DOHH2 (cell line): ENCODE measurements around the gene LAMA2.

Source experiments
- H3F3A ChIP-seq: fragments of 200-600 bp; sonication (generic), shearing (Covaris generic); 2 replicates; pipeline ENCODE4 v1.6.0; 2016; ENCODE audit warnings: antibody characterized with exemption, mild to moderate bottlenecking; ENCODE audit not compliant: control insufficient read depth, insufficient read depth
- H3K27ac ChIP-seq: fragments of 200-600 bp; sonication (generic); 2 replicates; pipeline ENCODE4 v1.5.1; 2014; ENCODE audit warnings: low read depth, mild to moderate bottlenecking, low read length, moderate library complexity
- H3K27me3 ChIP-seq: fragments of 200-600 bp; sonication (generic); 2 replicates; pipeline ENCODE4 v1.6.1; 2014; ENCODE audit warnings: mild to moderate bottlenecking, low read length, mixed read lengths; ENCODE audit not compliant: control insufficient read depth
- H3K36me3 ChIP-seq: fragments of 200-600 bp; sonication (generic); 2 replicates; pipeline ENCODE4 v1.6.1; 2014; ENCODE audit warnings: mild to moderate bottlenecking, low read length, moderate library complexity, mixed read lengths; ENCODE audit not compliant: control insufficient read depth
- H3K4me1 ChIP-seq: fragments of 200-600 bp; sonication (generic); 2 replicates; pipeline ENCODE4 v1.6.1; 2014; ENCODE audit warnings: mild to moderate bottlenecking, low read length, mixed read lengths; ENCODE audit not compliant: control insufficient read depth
- H3K4me2 ChIP-seq: fragments of 200-600 bp; sonication (generic); 2 replicates; pipeline ENCODE4 v1.6.0; 2014; ENCODE audit warnings: mild to moderate bottlenecking, low read length, moderate library complexity
- H3K4me3 ChIP-seq: fragments of 200-600 bp; sonication (generic); 2 replicates; pipeline ENCODE4 v1.5.1; 2014; ENCODE audit warnings: mild to moderate bottlenecking, low read length, mixed read lengths
- H3K79me2 ChIP-seq: fragments of 200-600 bp; sonication (generic); 2 replicates; pipeline ENCODE4 v1.6.1; 2014; ENCODE audit warnings: mild to moderate bottlenecking, low read length, mixed read lengths; ENCODE audit not compliant: control insufficient read depth
- H3K9me2 ChIP-seq: fragments of 200-600 bp; sonication (generic); replicated peaks from 2 replicates; pipeline ENCODE4 v1.6.1; 2014; ENCODE audit warnings: mild to moderate bottlenecking, low read length, mixed read lengths; ENCODE audit not compliant: control insufficient read depth
- H3K9me3 ChIP-seq: fragments of 200-600 bp; sonication (generic); 2 replicates; pipeline ENCODE4 v1.6.1; 2014; ENCODE audit warnings: antibody characterized with exemption, low read length, mixed read lengths; ENCODE audit not compliant: control insufficient read depth, insufficient read depth
- H4K20me1 ChIP-seq: fragments of 200-600 bp; sonication (generic); 2 replicates; pipeline ENCODE4 v1.6.0; 2014; ENCODE audit warnings: low read depth, mild to moderate bottlenecking, antibody characterized with exemption, low read length, moderate library complexity; ENCODE audit not compliant: control insufficient read depth, insufficient read depth
- EZH2phosphoT487 ChIP-seq: fragments of 200-600 bp; sonication (generic); IDR thresholded peaks from 2 replicates; pipeline ENCODE4 v1.6.1; 2017; ENCODE audit warnings: borderline replicate concordance, mild to moderate bottlenecking, antibody characterized with exemption, low read length, moderate library complexity, mixed read lengths
- TF ChIP-seq, protein P1 (sequence below): fragments of 200-600 bp; sonication (generic); IDR thresholded peaks from one replicate; pipeline ENCODE4 v1.5.1; 2014; ENCODE audit warnings: antibody characterized with exemption, mild to moderate bottlenecking, low read depth, low read length; ENCODE audit not compliant: poor library complexity, severe bottlenecking

LAMA2 gene

DNA sequence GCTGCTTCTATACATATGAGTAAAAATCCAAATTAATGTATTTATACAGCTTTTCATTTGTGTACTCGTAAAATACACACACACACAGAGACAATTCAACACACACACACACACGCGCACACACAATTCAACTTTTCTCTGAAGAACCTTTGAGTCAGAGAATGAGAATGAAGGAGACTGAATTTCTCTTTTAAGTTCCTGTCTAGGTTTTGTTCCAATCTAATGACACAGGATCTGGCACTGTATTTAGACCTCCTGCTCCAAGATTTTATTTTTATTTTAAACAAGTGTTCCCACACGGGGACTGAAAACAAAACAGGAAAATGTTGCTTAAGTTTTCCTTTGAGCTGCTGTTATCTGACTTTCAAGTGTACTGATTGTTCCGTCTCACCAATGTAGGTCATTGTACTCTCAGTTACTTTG, 250.8 kb downstream of the LAMA2 start:
- Histone ChIP-seq H3K4me3 (no peak overlapping the region), H3K4me2 (no peak overlapping the region), H3K27me3 (no peaks in the 10 kb centered on the region), H3K9me3 (no peaks in the 10 kb centered on the region), H3K27ac (no peak overlapping the region), H3K9me2 (no peaks in the 10 kb centered on the region), H3F3A (no peaks in the 10 kb centered on the region), H4K20me1 (no peaks in the 10 kb centered on the region), H3K79me2 (no peaks in the 10 kb centered on the region), H3K4me1 (no peaks in the 10 kb centered on the region), H3K36me3 (no peaks in the 10 kb centered on the region)
- TF ChIP-seq, protein P1, sequence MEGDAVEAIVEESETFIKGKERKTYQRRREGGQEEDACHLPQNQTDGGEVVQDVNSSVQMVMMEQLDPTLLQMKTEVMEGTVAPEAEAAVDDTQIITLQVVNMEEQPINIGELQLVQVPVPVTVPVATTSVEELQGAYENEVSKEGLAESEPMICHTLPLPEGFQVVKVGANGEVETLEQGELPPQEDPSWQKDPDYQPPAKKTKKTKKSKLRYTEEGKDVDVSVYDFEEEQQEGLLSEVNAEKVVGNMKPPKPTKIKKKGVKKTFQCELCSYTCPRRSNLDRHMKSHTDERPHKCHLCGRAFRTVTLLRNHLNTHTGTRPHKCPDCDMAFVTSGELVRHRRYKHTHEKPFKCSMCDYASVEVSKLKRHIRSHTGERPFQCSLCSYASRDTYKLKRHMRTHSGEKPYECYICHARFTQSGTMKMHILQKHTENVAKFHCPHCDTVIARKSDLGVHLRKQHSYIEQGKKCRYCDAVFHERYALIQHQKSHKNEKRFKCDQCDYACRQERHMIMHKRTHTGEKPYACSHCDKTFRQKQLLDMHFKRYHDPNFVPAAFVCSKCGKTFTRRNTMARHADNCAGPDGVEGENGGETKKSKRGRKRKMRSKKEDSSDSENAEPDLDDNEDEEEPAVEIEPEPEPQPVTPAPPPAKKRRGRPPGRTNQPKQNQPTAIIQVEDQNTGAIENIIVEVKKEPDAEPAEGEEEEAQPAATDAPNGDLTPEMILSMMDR = no peak
- TF ChIP-seq EZH2phosphoT487 = no peak

- H3K4me2 ChIP-seq = no peak overlapping the region
- no peaks in the 10 kb centered on the region for H3K9me3 ChIP-seq
- TF ChIP-seq, protein P1 = no peak
- no peaks in the 10 kb centered on the region for H4K20me1 ChIP-seq
- no peaks in the 10 kb centered on the region for H3K27me3 ChIP-seq
- no peaks in the 10 kb centered on the region for H3K36me3 ChIP-seq
- H3F3A ChIP-seq = no peaks in the 10 kb centered on the region
- H3K4me1 ChIP-seq = no peaks in the 10 kb centered on the region
- no peaks in the 10 kb centered on the region for H3K9me2 ChIP-seq
- no peak overlapping the region for H3K4me3 ChIP-seq
- H3K79me2 ChIP-seq = no peaks in the 10 kb centered on the region
- H3K27ac ChIP-seq = no peak overlapping the region
Observed at GRCh38 chr6:129134535-129134934, 251.6 kb downstream of the LAMA2 start.

DNA sequence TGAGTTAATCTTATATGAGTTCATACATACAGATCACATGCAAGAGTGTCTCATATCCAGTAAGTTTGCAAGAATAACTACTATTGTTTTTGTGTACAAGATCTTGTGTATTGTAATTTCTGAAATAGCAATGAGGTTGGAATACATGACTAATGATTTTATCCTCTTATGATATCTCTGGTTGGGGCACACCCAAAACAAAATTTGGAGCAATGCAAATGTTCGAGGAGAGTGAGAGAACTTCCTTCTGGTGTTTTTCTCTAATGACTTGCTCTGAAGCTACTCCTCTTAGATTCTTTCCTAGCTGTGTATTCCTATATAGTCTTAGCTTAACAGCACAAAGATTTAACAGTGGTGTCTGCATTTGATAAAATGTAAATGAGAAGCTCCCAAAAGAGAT, 252.5 kb downstream of the LAMA2 start:
- Histone ChIP-seq H3K4me2 (no peak overlapping the region), H3K9me2 (no peaks in the 10 kb centered on the region), H3K79me2 (no peaks in the 10 kb centered on the region), H3K9me3 (no peaks in the 10 kb centered on the region), H4K20me1 (no peaks in the 10 kb centered on the region), H3F3A (no peaks in the 10 kb centered on the region), H3K4me3 (no peak overlapping the region), H3K36me3 (no peaks in the 10 kb centered on the region), H3K27ac (no peak overlapping the region), H3K4me1 (no peaks in the 10 kb centered on the region), H3K27me3 (no peaks in the 10 kb centered on the region)
- TF ChIP-seq, protein P1 = no peak
- TF ChIP-seq EZH2phosphoT487 = no peak

DNA sequence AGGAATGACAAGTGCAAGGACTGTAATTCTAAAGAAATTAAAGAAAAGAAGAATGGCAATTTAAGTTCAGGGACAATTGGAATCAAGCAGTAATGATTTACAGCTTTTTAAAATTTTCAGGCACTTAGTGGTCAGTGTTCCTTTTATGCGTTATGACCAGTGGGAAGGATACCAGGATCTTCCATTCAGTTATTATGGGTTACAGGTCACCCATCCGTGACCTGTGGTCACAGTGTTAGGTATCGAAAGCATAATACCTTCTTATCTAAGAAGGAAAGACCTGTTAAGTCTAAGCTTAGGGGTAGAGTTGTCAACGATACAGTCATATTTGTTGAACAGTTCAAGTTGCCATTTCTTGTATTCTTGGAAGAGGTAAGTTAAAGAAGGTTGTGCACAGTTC, 253.8 kb downstream of the LAMA2 start:
- Histone ChIP-seq H3K4me1 (no peaks in the 10 kb centered on the region), H3K4me2 (no peak overlapping the region), H3K4me3 (no peak overlapping the region), H3K27me3 (no peaks in the 10 kb centered on the region), H3F3A (no peaks in the 10 kb centered on the region), H3K9me3 (no peaks in the 10 kb centered on the region), H4K20me1 (no peaks in the 10 kb centered on the region), H3K79me2 (no peaks in the 10 kb centered on the region), H3K27ac (no peak overlapping the region), H3K9me2 (no peaks in the 10 kb centered on the region), H3K36me3 (no peaks in the 10 kb centered on the region)
- no peak for TF ChIP-seq EZH2phosphoT487
- TF ChIP-seq, protein P1 = no peak
